GM23338 (cell line): ENCODE measurements around the gene CTNNA3. TPM values are rescaled to one million over a fixed set of nuclear protein-coding genes. Genes with fewer than 3 reads are reported as not detected.

ENCODE experiments used
- ATAC-seq: fragments of 200-7000 bp; cut with Tn5 transposase; 3 replicates; pipeline ENCODE4 v1.9.1; 2020
- DNase-seq: peaks from one replicate; pipeline ENCODE4 v3.0.0-alpha.2; 2015; ENCODE audit warnings: low spot score
- H2AFZ ChIP-seq: fragments of 200-600 bp; sonication (generic); 2 replicates; pipeline ENCODE4 v1.8.0; 2016; ENCODE audit warnings: antibody characterized with exemption, mild to moderate bottlenecking, moderate library complexity
- H3F3A ChIP-seq: fragments of 200-600 bp; sonication (generic); replicated peaks from 2 replicates; pipeline ENCODE4 v1.8.0; 2017; ENCODE audit warnings: antibody characterized with exemption, mixed run types, low read depth
- H3K27ac ChIP-seq: fragments of 200-600 bp; sonication (generic); 2 replicates; pipeline ENCODE4 v1.6.1; 2016; ENCODE audit warnings: low read depth
- H3K27me3 ChIP-seq: fragments of 200-600 bp; sonication (generic); 2 replicates; pipeline ENCODE4 v1.8.0; 2016; ENCODE audit warnings: mild to moderate bottlenecking, mixed run types, moderate library complexity; ENCODE audit not compliant: insufficient read depth
- H3K36me3 ChIP-seq: fragments of 200-600 bp; sonication (generic); 2 replicates; pipeline ENCODE4 v1.8.0; 2016; ENCODE audit warnings: mild to moderate bottlenecking; ENCODE audit not compliant: insufficient read depth
- H3K4me1 ChIP-seq: fragments of 200-600 bp; sonication (generic); 2 replicates; pipeline ENCODE4 v1.8.0; 2016; ENCODE audit warnings: mild to moderate bottlenecking, moderate library complexity; ENCODE audit not compliant: insufficient read depth
- H3K4me2 ChIP-seq: fragments of 200-600 bp; sonication (generic); 2 replicates; pipeline ENCODE4 v1.7.1; 2017; ENCODE audit warnings: mixed run types
- H3K4me3 ChIP-seq: fragments of 200-600 bp; sonication (generic); 2 replicates; pipeline ENCODE4 v1.6.1; 2016; ENCODE audit warnings: mixed run types
- H3K79me2 ChIP-seq: fragments of 200-600 bp; sonication (generic); replicated peaks from 2 replicates; pipeline ENCODE4 v1.8.0; 2017; ENCODE audit warnings: mild to moderate bottlenecking; ENCODE audit not compliant: insufficient read depth
- H3K9me2 ChIP-seq: fragments of 200-600 bp; sonication (generic); 2 replicates; pipeline ENCODE4 v1.8.0; 2017; ENCODE audit not compliant: insufficient read depth
- H4K20me1 ChIP-seq: fragments of 200-600 bp; sonication (generic); replicated peaks from 2 replicates; pipeline ENCODE4 v1.8.0; 2017; ENCODE audit warnings: mild to moderate bottlenecking; ENCODE audit not compliant: insufficient read depth
- H3K27ac Mint-ChIP-seq: 2 replicates; pipeline ENCODE4 v1.8.0; 2020; ENCODE audit warnings: inconsistent platforms, mild to moderate bottlenecking, moderate library complexity, mixed read lengths
- H3K27me3 Mint-ChIP-seq: 3 replicates; pipeline ENCODE4 v1.8.0; 2022; ENCODE audit warnings: low read depth, mild to moderate bottlenecking, moderate library complexity, mixed read lengths, inconsistent platforms; ENCODE audit not compliant: insufficient read depth, poor library complexity
- H3K36me3 Mint-ChIP-seq: 3 replicates; pipeline ENCODE4 v1.8.0; 2021; ENCODE audit warnings: low read depth, mild to moderate bottlenecking, inconsistent platforms, moderate library complexity, mixed read lengths
- H3K4me1 Mint-ChIP-seq: 3 replicates; pipeline ENCODE4 v1.8.0; 2020; ENCODE audit warnings: mild to moderate bottlenecking, inconsistent platforms, mixed read lengths
- H3K4me3 Mint-ChIP-seq: 3 replicates; pipeline ENCODE4 v1.8.0; 2021; ENCODE audit warnings: moderate library complexity, mild to moderate bottlenecking, inconsistent platforms, mixed read lengths
- H3K9me3 Mint-ChIP-seq: 3 replicates; pipeline ENCODE4 v1.8.0; 2020; ENCODE audit warnings: moderate library complexity, mild to moderate bottlenecking, inconsistent platforms, mixed read lengths
- ETS1 ChIP-seq: IDR thresholded peaks from 2 replicates; pipeline ENCODE4 v1.6.1; 2016; ENCODE audit warnings: antibody characterized with exemption
- EZH2 ChIP-seq: fragments of 200-600 bp; sonication (generic); IDR thresholded peaks from one replicate; pipeline ENCODE4 v1.8.0; 2017; ENCODE audit warnings: antibody characterized with exemption, mild to moderate bottlenecking, low read depth; ENCODE audit not compliant: unreplicated experiment
- JUNB ChIP-seq: IDR thresholded peaks from one replicate; pipeline ENCODE4 v1.6.1; 2016; ENCODE audit warnings: antibody characterized with exemption; ENCODE audit not compliant: unreplicated experiment
- REST ChIP-seq: IDR thresholded peaks from one replicate; pipeline ENCODE4 v1.6.1; 2018; ENCODE audit warnings: antibody characterized with exemption; ENCODE audit not compliant: unreplicated experiment
- ZNF462 ChIP-seq: fragments of 250-450 bp; sonication (Bioruptor Pico); IDR thresholded peaks from 2 replicates; pipeline ENCODE4 v1.5.0; 2020; ENCODE audit warnings: mild to moderate bottlenecking, moderate library complexity
- polyA plus RNA-seq: library from polyadenylated mRNA; unstranded; fragments of >200 nt; fragmentation: Nextera tagmentation; extraction: Ambion mirVana; gene quantifications from 2 replicates; pipeline ENCODE4 v1.2.1, GENCODE V29; 2016
- total RNA-seq: library from RNA; depleted of rRNA; stranded (reverse); fragments of >200 nt; shearing (Covaris generic); gene quantifications from 2 replicates; pipeline ENCODE4 v1.2.3, GENCODE V29; 2014

CTNNA3 gene
- total and polyA plus RNA-seq, 2 experiments from 2014 or later: 0.71 to 3.3 TPM

- no peak for TF ChIP-seq REST
- no peak for TF ChIP-seq EZH2
- no peak for TF ChIP-seq ZNF462
Measured at GRCh38 chr10:66940965-66941364, 755.0 kb downstream of the CTNNA3 start (continued).

GRCh38 chr10:66934711-66935110 is 761.3 kb downstream of the CTNNA3 start:
- no peak for ATAC-seq
- peaks cover 8% of the 10 kb centered on the region; the same call in 1 of the 2 replicates for H3K4me1 ChIP-seq
- no peaks in the 10 kb centered on the region for H3F3A ChIP-seq
- Mint-ChIP-seq H3K27me3 (no peaks in the 10 kb centered on the region), H3K4me3 (no peak overlapping the region), H3K27ac (no peak overlapping the region), H3K4me1 (peaks cover 11% of the 10 kb centered on the region; the same call in 2 of the 3 replicates), H3K9me3 (no peaks in the 10 kb centered on the region), H3K36me3 (no peaks in the 10 kb centered on the region)
- peaks cover 2% of the 10 kb centered on the region; the same call in 1 of the 2 replicates for H3K27me3 ChIP-seq
- no peaks in the 10 kb centered on the region for H3K9me2 ChIP-seq
- H4K20me1 ChIP-seq: no peaks in the 10 kb centered on the region
- no peak overlapping the region for H3K27ac ChIP-seq
- H3K36me3 ChIP-seq: no peaks in the 10 kb centered on the region
- DNase-seq: no peak
- H3K4me2 ChIP-seq: no peak overlapping the region
- H3K4me3 ChIP-seq: no peak overlapping the region
- no peak overlapping the region for H2AFZ ChIP-seq
- no peaks in the 10 kb centered on the region for H3K79me2 ChIP-seq
- no peak for TF ChIP-seq ETS1
- TF ChIP-seq JUNB: no peak
